GM18526 (cell line): ENCODE results near the gene DIPK2B.

Experiments
- POLR2A ChIP-seq: IDR thresholded peaks from 3 replicates; pipeline ENCODE4 v1.6.1; 2011; ENCODE audit not compliant: insufficient read length; ENCODE audit errors: extremely low read depth

Gene DIPK2B

GRCh38 chrX:45186643-45187026 is 14.0 kb downstream of the DIPK2B start:
- TF ChIP-seq POLR2A, result no peak

GRCh38 chrX:45184211-45184610 is 16.5 kb downstream of the DIPK2B start:
- TF ChIP-seq POLR2A, result no peak

GRCh38 chrX:45172890-45173289 is 27.8 kb downstream of the DIPK2B start:
- no peak for TF ChIP-seq POLR2A

GRCh38 chrX:45166781-45167180 is 33.9 kb downstream of the DIPK2B start:
- TF ChIP-seq POLR2A, result no peak

- no peak for TF ChIP-seq POLR2A
Observed at GRCh38 chrX:45165726-45166125, 35.0 kb downstream of the DIPK2B start.

GRCh38 chrX:45164995-45165394 is 35.7 kb downstream of the DIPK2B start:
- no peak for TF ChIP-seq POLR2A

- no peak for TF ChIP-seq POLR2A
Observed at GRCh38 chrX:45164021-45164621, 36.6 kb downstream of the DIPK2B start.

- TF ChIP-seq POLR2A, result no peak
Observed at GRCh38 chrX:45157647-45158046, 43.0 kb downstream of the DIPK2B start.

- no peak for TF ChIP-seq POLR2A
Observed at GRCh38 chrX:45154462-45154861, 46.2 kb downstream of the DIPK2B start.

- no peak for TF ChIP-seq POLR2A
Observed at GRCh38 chrX:45154033-45154360, 46.7 kb downstream of the DIPK2B start.
